ENCODE results near the gene CTRB1.

DNA sequence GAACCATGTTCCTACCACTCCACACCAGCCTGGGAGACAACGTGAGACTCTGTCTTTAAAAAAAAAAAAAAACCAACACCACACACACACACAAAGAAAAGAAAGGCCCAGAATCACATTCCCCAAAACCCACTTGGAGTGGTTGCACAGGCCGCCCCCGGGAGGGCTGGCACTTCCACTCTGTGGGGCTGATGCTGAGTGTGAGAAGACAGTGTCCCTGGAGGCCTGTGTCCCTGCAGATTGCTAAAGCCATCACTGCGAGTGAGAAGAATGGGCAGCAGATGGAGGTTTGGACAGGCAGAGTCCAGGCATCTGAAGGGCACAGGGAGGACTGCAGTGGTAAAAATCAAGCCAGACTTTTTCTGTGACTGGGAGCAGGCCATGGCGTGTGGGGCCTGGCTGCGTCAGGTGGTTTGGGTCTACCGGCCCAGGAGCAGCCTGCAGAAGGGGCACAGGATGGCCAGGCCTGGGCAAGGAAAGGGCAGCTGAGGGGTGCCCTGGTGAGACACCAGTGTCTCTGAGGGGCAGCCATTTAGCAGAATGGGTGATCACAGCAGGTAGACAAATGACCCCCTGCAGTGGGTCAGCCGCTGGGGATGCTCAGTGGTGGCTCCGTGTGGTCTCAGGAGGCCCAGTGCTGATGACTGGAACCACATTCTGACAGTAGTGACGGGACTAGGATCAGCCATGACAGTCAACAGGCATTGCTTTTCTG, 24.9 kb upstream of the CTRB1 start:
- TF ChIP-seq, protein P1, sequence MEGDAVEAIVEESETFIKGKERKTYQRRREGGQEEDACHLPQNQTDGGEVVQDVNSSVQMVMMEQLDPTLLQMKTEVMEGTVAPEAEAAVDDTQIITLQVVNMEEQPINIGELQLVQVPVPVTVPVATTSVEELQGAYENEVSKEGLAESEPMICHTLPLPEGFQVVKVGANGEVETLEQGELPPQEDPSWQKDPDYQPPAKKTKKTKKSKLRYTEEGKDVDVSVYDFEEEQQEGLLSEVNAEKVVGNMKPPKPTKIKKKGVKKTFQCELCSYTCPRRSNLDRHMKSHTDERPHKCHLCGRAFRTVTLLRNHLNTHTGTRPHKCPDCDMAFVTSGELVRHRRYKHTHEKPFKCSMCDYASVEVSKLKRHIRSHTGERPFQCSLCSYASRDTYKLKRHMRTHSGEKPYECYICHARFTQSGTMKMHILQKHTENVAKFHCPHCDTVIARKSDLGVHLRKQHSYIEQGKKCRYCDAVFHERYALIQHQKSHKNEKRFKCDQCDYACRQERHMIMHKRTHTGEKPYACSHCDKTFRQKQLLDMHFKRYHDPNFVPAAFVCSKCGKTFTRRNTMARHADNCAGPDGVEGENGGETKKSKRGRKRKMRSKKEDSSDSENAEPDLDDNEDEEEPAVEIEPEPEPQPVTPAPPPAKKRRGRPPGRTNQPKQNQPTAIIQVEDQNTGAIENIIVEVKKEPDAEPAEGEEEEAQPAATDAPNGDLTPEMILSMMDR (IDR thresholded peaks at IDR 0.05; ENCODE audit: poor library complexity), result no peak
- TF ChIP-seq EZH2 (IDR thresholded peaks at IDR 0.05; ENCODE audit: borderline replicate concordance), result no peak
- no peak for TF ChIP-seq EZH2phosphoT487 (IDR thresholded peaks at IDR 0.05; ENCODE audit: low read depth, severe bottlenecking, unreplicated experiment)

All from hepatocyte (in vitro differentiated cells).